Retinal pigment epithelial cell (primary cell): ENCODE results near the gene C4BPA.

Experiments
- DNase-seq: peaks from one replicate; pipeline ENCODE4 v3.0.0-alpha.2; 2010; ENCODE audit warnings: low read depth
- H3K4me3 ChIP-seq: 2 replicates; pipeline ENCODE4 v1.5.1; 2011; ENCODE audit warnings: mild to moderate bottlenecking, low read length, control low read depth, moderate library complexity
- CTCF ChIP-seq: conservative IDR thresholded peaks from 2 replicates; pipeline ENCODE4 v1.5.1; 2011; ENCODE audit warnings: low read depth, low read length, control low read depth, inconsistent platforms

Gene C4BPA

GRCh38 chr1:207059881-207060280 is 44.2 kb upstream of the C4BPA start:
- H3K4me3 ChIP-seq: no peak overlapping the region
- no peak for DNase-seq
- no peak for TF ChIP-seq CTCF

GRCh38 chr1:207060596-207060995 is 43.4 kb upstream of the C4BPA start:
- no peak for DNase-seq
- TF ChIP-seq CTCF: no peak
- no peak overlapping the region for H3K4me3 ChIP-seq

GRCh38 chr1:207062058-207062457 is 42.0 kb upstream of the C4BPA start:
- no peak for TF ChIP-seq CTCF
- DNase-seq: no peak
- no peak overlapping the region for H3K4me3 ChIP-seq

GRCh38 chr1:207063014-207063413 is 41.0 kb upstream of the C4BPA start:
- no peak overlapping the region for H3K4me3 ChIP-seq
- no peak for TF ChIP-seq CTCF
- DNase-seq: no peak

- TF ChIP-seq CTCF: no peak
- DNase-seq: no peak
- H3K4me3 ChIP-seq: no peak overlapping the region
Measured at GRCh38 chr1:207064561-207064960, 39.5 kb upstream of the C4BPA start.

- H3K4me3 ChIP-seq: no peak overlapping the region
- no peak for TF ChIP-seq CTCF
- no peak for DNase-seq
Measured at GRCh38 chr1:207067185-207067584, 36.8 kb upstream of the C4BPA start.

- DNase-seq: no peak
- TF ChIP-seq CTCF: no peak
Measured at GRCh38 chr1:207067665-207068064, 36.4 kb upstream of the C4BPA start.

More at GRCh38 chr1:207067665-207068064, 36.4 kb upstream of the C4BPA start:
- no peak overlapping the region for H3K4me3 ChIP-seq
